Measurements from ENCODE around the gene CSNK2A2.

CSNK2A2 gene

DNA sequence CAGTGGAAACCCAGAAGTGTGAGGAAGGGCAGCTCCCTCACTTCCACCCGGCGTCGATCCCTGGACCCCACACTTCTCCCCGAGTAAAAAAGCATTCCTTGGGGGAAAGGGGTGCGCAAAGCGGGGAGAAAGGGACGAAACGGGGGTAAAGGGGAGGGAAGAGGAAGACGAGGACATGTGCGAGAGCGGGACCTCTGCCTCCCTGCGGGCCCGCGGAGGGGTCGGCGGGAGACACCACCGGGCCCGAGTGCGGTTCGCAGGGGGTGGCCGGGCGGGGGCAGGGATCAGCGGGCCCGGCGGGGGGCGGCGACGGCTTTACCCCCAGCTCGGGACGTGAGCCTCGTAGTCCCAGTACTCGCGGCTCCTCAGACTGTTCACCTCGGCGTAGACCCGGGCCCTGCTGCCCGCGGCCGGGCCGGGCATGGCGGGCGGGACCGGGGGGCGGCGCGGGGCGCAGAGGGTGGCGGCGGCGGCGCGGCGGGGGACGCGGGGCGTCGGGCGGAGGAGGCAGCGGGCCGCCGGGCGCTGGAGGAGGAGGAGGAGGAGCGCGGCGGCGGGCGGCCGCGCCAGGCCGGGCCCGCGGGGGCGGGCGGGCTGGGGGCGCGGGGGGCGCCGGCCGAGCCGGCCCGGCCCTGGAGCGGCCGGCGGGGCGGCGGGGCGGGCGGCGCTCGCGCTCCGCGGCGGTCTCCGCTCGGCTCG, 443 bp downstream of the CSNK2A2 start:
- DNase-seq: no peak

DNA sequence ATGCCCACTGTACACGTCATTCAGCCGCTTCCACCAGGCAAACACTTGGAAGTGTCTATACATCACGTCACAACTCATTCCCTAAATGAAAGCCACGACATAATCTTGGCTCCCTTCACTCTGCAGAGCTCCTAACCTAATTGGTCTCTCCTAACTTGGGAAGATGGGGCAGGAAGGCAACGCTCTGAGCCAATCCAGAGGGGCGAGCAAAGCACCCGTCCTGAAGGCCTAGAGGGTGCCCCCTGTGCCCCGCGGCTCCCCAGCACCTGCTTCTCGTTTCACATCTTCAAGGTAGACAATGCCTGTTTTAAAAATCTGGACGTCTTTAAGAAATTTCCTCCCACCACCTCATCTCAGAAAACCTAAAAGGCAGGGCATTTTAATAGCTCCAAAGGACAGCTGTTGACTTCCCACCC, 1.0 kb downstream of the CSNK2A2 start:
- DNase-seq: no peak

DNA sequence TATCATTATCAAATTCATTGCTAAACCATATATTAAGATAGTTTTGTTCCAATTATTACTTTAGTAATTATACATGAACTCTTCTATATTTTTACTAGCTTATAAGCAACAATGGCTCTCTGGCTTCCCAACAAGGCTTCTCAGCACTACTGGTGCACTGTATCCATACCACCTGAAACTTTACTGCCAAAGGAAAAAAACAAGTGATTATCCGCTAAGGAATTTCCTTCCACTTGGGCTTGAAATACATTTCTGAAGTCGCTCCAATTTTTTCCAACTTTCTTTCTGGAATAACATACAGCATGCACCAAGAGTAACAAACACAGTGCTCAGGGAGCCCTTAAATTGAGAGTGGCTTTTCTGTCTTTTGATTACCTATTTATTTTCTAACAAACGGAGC, 2.1 kb downstream of the CSNK2A2 start:
- no peak for DNase-seq

DNA sequence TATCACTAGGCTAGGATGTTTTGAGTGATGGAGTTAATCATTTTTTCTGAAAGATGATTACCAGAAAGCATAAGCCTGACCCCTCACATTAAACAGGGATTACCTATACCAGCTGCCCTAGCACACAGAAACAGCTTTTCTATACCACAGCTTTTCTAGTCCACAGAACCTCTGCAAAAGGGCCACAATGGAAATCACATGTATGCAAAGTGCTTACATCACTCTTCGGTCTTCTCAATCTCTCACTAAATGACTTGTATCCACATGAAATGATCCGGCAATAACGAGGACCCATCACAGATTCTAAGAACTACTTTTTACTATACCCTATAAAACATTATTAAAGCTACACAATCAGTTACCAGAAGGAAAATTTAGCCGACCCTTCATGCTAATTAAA, 2.6 kb downstream of the CSNK2A2 start:
- DNase-seq: no peak

DNA sequence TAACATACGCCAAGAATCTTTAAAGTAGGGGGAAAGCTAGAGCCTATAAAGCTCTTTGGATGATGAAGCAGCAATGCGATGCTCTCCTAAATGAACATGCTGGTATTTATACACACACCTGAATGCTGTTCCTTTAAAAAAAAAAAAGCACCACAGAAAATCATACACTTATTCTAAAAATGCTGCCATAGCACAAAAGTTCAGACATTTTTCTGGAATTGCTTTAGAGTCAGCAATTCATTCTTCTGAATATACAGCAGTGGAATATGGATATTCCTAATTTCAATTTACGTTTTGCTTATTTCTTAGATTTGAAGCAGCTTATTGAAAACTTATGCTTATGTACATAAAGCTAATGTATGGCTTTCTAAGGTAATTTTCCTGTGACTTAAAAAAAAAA, 3.1 kb downstream of the CSNK2A2 start:
- no peak for DNase-seq

DNA sequence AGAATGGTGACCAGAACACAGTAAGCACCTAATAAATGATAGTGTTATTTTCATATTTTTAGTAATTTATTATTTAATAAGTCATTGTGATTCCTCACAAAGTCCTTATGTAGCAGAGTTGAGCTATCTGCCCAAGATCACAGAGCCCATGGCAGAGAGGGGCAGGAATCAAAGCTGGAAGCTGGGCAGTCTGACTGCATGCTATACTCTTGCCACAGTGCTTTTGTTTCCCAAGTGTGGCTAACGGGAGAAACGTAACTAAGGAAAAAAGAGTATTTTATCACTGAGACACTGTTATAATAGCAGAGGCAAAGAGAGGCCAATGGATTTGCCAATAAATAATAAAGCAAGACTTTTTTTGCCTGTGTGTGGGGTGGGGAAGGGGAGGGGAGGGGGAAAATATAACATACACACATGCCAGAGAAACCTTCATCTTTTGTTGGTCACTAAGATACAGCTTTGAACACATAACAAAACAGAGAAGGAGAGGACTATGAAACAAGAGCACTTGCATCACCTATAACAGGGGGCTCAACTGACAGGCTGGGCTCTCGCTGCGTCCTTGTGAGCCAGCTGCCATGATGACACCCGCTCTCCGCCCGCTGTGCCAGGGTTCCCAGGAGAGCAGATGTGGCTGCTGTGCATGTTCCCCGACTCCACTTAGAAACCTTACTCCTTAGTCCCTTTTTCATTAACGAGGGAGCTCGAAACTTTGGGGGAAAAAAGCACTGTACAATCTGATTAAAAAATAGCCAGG, 10.1 kb downstream of the CSNK2A2 start:
- no peak for DNase-seq

DNA sequence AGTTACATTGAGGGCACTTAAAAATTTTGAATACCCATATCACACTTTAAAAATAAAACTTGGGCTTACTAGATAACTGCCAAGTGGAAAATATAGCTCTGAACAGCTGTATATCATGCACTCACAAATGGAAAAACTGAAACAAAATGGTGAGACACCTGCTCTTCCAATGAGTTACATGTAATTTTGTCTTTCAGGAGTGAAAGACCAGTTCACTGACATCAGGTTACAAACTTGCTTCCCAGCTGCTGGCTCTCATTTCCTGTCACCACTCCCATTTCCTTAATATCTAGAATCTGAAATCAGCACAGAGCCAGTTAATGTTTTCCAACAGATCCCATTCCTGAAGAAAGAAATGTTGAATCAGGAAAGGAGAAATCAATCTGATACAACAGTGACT, 10.8 kb downstream of the CSNK2A2 start:
- no peak for DNase-seq

DNA sequence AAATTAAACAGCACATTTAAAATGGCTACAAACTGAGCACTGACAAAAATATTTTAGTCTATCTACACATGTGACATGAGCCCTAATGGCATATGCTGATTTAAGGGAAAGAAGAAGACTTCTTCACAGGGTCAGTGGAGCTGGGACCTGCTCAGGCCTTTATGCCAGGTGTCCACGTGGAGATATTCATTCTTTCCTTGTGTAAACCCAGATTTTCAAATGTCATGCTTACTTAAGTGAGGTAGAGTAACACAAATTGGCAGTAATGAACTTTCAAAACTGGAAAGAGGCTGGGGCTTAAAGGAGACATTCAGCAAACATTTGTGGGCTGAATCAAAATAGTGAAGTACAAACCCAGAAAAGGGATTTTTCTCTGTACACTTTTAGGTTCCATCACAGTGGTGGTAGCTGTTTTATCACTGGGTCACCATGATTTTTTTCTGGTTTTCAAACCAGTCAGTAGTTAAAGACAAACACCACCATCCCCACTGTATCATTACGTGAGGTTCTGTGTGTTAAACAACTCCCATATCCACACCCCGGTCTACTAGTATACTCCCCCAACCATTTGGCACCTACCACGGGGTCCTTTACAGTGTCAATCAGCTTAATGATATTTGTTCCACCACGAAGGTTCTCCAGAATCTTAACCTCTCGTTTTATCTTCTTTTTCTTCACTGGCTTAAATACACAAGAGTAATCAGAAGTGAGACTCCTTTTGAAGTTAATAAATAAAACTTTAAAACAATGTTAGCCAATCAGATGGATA, 11.5 kb downstream of the CSNK2A2 start:
- no peak for DNase-seq

DNA sequence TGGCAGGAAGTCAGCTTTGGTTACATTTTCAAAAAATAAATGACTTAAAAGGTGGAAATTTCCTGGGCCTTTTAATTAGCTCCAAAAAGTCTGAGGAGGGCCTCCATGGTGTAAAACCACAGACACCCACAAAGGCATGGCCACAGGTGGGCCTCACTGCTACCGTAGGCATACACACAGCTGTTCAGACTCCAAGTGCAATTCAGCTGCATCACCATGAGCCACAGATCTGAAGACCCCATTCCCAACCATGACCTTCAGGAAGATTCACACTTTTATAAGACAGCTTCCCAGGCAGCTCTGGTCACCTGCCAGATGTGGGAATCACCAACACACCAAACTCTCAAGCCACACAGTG, 20.6 kb downstream of the CSNK2A2 start:
- no peak for DNase-seq

DNA sequence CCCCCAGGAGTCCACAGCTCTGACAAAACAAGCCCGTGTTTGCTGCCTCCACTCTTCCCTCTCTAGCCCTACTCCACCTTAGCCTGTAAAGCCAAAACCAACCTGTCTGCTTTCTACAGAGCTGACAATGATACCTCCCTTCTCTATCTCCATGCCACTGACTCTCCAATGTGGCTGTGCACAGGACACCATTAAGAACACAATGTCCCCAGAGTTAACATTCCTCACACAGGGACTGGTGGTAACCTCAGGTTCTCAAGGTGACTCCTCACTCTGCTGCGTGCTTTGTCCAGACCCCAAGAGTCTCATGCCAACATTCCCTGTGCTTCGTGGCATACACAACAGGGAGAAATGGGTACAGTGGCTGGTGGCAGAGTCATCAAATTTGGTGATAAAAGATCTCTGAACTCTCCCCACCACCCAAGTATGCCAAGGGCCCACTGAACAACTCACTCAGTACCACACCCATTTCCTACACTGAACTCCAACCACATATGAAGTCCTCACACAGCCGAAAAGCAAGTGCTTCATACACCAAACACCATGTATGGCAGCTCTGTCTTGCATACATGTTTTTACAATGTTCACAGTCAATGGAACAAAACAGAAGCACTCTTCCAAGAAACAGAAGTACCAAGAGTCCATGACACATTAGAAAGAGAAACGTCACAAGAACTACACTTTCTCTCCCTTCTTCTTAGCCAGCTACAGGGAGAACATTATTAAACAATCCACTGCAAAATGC, 21.1 kb downstream of the CSNK2A2 start:
- DNase-seq: no peak

DNA sequence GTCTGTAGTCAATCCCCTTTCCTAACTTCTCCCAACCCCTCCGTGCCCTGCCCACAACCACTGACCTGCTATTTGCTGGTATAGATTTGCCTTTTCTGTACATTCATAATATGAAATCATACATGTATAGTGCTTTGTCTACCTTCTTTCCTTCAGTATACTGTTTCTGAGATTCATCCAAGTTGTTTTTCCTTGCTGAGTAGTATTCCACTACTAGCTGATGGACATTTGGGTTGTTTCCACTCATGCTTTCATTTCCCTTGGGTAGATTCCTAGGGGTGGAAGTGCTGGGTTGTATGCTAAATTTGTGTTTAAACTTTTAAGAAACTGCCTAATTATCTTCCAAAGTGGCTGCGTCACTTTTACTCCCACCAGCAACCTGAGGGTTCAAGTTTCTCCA, 27.7 kb downstream of the CSNK2A2 start:
- no peak for DNase-seq

DNA sequence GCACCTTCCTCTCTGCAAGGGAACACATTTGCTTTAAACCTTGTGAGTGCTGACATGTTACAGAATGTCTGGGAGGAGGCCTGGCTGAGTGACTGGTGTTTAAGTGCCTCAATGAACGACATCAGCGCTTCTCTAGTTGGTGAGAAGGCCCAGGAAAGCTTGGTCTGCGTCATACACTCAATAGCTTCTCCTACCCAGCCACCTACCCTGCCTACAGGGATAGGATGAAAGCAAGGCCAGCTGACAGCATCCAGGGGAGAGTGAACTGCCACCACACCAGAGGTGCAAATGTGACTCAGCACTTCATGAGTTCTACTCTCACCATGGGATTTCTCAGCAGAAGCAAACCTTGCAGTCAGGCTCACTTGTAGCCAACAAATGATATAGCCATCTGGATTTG, 37.1 kb downstream of the CSNK2A2 start:
- DNase-seq: no peak

DNA sequence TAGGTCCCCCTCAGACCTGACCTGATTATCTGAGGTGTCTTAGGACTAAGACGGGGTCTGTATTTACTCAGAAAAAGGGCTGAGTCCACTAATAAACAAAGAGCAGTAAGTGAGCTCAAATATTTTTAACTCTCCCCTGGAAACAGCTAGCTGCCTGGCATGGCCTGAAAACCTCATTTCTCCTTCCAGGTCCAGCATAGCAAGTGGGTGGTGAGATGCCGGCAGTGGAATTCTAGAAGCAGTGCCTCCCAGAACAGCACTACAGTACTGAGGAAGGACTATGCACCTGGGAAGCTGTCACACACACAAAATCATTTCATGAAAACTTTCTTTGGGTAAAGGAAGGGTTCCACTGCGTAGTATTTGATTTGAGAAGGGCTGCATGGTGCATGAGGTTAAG, 39.2 kb downstream of the CSNK2A2 start:
- no peak for DNase-seq

DNA sequence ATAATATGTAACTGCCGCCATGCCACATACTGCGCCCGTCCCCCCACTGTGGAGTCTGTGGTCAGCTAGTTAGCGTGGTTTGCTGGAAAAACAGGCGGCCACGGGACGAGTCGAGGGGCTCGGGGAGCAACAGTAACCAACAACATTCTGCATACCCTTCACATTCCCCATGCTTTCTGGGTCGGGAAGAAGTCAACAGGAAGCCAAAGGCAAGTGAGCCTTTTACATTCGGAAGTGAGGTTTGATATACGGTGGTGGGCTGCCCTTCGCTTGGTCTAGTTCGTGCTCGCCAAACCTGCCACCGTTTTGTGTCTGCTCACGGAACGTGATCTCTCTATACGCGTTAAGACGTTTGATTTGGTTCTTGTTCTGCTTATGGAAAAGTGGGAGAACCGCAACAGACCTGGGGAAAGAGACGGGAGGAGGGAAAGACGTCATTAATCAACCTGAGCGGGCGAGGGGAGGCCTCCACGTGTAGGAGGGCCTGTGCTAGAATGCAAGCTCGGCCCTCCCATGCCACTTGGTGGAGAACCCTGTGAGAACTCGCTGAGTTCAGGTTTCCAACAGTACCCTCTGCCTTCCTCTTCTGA, 39.9 kb downstream of the CSNK2A2 start:
- DNase-seq: no peak

DNA sequence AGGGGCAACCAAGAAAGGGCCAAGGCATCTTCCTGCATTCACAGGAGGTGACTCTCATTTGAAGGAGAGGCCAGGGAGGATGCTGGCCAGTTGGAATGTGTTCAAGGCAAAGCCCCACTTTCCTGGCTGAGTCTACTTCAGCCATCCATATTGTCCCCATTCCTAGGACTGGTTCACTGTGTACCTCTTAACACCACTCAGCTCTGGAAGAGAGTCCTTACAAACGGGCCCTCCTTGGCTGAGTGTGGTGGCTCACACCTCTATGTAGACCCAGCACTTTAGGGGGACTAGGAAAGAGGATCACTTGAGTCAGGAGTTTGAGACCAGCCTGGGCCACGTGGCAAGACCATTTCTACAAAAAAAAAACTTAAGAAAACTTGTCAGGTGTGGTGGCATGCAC, 40.7 kb downstream of the CSNK2A2 start:
- no peak for DNase-seq

DNA sequence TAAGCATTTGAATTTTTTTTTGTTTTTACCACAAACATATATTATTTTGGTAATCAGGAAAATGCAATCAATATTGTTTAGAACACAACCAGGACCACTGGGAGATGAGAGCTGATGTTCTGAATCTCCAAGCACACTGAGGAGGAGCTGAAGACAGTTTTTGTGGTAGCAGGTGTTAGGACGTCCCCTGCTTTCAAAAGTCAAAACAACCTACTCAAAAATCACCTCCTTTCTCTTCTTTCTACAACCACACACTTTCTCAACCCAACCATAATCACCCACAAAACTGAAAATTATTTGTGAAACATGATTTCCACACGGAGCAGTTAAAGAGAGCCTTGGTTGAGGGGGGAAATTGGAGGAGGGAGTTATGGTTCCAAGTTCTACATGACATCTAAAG, 42.1 kb downstream of the CSNK2A2 start:
- DNase-seq: no peak

DNA sequence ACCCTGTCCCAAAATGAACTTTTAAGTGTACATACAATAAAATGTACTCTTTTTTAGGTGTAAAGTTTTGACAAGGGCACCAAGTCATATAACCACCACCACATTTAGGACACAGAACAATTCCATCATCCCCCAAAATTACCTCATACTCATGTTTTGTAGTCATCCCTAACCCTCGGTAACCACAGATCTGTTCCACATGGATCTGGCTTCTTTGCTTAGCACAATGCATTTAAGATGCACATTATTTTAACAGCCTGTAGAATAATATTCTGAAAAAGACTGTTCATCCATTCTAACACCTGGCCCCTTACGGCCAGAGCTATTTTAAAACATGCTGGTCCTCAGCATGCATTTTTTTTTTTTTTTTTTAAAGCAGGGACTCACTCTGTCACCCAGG, 43.6 kb downstream of the CSNK2A2 start:
- DNase-seq: no peak

DNA sequence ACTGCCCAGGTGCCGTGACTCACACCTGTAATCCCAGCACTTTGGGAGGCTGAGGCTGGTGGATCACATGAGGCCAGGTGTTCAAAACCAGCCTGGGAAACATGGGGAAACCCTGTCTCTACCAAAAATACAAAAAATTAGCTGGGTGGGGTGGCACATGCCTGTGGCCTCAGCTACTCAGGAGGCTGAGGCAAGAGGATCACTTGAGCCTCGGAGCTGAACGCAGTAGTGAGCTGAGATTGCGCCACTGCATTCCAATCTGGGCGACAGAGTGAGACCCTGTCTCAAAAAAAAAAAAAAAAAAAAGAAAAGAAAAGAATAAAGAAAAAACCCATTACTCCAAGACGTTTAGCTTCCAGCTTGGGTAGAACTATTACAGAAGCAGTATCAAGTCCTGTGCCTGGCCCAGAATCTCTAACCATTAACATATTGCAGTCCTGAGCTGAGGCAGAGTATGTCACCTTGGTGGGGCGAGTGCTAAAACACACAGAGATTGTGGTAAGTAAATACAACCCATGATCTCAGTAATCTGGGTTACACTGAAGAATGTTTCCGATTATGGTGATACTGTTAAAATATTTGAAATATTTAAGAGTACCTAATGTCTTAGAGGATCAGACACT, 45.5 kb downstream of the CSNK2A2 start:
- DNase-seq: no peak

DNA sequence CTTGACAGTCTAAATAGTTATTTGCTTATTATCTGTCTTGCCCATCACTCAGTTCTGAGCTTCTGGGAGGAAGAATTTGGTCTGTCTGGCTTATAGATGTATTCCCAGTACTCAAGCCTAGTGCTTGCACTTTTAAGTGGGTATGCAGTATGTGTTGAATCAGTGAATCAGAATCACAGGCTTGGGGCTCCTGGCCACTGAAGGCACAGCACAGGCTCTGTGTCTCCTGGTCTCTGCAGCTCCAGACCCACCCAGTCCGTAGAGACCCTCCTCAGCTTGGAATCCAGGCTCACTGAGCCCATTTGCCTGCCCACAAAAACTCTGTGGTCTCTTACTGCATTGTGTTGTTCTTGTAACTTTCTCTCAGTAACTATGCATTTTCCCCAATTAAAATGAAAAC, 49.4 kb downstream of the CSNK2A2 start:
- no peak for DNase-seq

DNA sequence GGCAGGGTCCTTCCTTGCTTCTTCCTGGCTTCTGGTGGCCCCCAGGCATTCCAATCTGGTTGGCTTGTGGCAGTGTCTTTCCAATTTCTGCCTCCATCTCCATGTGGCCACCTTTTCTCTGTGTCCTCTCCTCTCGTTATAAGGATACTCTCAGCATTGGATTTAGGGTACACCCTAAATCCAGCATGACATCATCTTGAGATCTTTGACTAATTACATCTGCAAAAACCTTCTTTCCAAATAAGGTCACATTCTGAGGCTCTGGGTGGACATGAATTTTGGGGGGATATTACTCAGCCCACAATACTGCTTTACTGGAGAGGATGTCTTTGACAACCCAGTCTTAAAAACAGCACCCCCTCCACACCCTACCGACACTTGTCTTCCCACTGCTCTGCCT, 49.8 kb downstream of the CSNK2A2 start:
- no peak for DNase-seq

DNA sequence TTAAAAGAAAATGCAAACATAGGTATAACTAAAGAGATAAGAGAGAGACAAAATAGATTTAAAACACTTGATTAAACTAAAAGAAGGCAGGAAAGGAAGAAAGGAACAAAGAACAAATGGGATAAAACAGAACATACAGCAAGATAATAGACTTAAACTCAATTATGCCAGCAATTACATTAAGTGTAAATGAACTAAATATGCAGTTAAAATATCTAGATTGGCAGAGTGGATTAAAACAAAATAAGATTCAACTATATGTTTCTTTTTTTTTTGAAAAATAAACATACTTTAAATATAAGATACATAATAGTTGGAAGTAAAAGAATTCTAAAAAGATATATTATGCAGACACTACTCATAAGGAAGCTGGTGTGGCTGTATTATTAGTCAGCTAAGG, 59.1 kb downstream of the CSNK2A2 start:
- no peak for DNase-seq

DNA sequence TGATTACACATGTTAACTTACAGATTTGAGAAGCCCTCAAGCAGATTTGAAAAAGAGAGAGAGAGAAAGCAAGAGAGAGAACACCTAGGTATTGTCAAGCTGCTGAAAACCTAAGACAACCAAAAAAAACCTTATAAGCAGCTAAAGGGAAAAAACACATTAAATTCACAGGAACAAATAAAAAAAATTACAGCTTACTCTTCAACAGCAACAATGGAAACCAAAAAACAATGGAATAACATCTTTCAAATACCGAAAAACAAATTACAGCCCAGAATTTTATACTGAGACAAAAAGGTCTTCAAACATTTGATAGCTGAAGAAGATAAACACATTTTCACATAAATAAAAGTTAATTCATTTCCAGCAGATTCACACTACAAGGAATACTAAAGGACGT, 60.3 kb downstream of the CSNK2A2 start:
- no peak for DNase-seq
